ENCODE data around the gene TOMM20L. TPM values are rescaled to one million over a fixed set of nuclear protein-coding genes. Genes with fewer than 3 reads are reported as not detected.

Gene TOMM20L
- total and polyA plus RNA-seq, 2 of the 13 experiments (the other 11 are each of a cell fraction or from before 2014, with no cell fraction given): 0.46 TPM; not detected in 1

- TF ChIP-seq MTA3 (CRISPR knock-in tag; IDR thresholded peaks at IDR 0.05): no peak
- peak; percentile 53 for TF ChIP-seq TFDP1 (CRISPR knock-in tag; IDR thresholded peaks at IDR 0.05; ENCODE audit: borderline replicate concordance)
- TF ChIP-seq, protein P1, sequence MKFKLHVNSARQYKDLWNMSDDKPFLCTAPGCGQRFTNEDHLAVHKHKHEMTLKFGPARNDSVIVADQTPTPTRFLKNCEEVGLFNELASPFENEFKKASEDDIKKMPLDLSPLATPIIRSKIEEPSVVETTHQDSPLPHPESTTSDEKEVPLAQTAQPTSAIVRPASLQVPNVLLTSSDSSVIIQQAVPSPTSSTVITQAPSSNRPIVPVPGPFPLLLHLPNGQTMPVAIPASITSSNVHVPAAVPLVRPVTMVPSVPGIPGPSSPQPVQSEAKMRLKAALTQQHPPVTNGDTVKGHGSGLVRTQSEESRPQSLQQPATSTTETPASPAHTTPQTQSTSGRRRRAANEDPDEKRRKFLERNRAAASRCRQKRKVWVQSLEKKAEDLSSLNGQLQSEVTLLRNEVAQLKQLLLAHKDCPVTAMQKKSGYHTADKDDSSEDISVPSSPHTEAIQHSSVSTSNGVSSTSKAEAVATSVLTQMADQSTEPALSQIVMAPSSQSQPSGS (CRISPR knock-in tag; IDR thresholded peaks at IDR 0.05): no peak
- no peak for TF ChIP-seq ZNF800 (CRISPR knock-in tag; IDR thresholded peaks at IDR 0.05)
- no peak for TF ChIP-seq SUZ12 (IDR thresholded peaks at IDR 0.05; ENCODE audit: low read depth, low read length)
- TF ChIP-seq, protein P2, sequence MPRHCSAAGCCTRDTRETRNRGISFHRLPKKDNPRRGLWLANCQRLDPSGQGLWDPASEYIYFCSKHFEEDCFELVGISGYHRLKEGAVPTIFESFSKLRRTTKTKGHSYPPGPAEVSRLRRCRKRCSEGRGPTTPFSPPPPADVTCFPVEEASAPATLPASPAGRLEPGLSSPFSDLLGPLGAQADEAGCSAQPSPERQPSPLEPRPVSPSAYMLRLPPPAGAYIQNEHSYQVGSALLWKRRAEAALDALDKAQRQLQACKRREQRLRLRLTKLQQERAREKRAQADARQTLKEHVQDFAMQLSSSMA (CRISPR knock-in tag; IDR thresholded peaks at IDR 0.05): peak; percentile 26; the same call in 1 of the 2 replicates
- no peak for TF ChIP-seq CEBPG (CRISPR knock-in tag; IDR thresholded peaks at IDR 0.05)
- no peak for TF ChIP-seq ZBTB3 (CRISPR knock-in tag; IDR thresholded peaks at IDR 0.05; ENCODE audit: borderline replicate concordance, low read depth)
- peak; percentile 97 for TF ChIP-seq ZNF740 (CRISPR knock-in tag; IDR thresholded peaks at IDR 0.05)
- peak; percentile 88; the same call in 1 of the 2 replicates for TF ChIP-seq ZNF274 (CRISPR knock-in tag; IDR thresholded peaks at IDR 0.05)
- no peak for TF ChIP-seq TEAD3 (CRISPR knock-in tag; optimal IDR thresholded peaks at IDR 0.05; ENCODE audit: borderline replicate concordance)
- TF ChIP-seq HOXA3 (CRISPR knock-in tag; IDR thresholded peaks at IDR 0.05): no peak; the same call in 1 of the 2 replicates
- peak; percentile 64 for TF ChIP-seq UBTF (CRISPR knock-in tag; IDR thresholded peaks at IDR 0.05)
- TF ChIP-seq HNRNPUL1 (IDR thresholded peaks at IDR 0.05; ENCODE audit: low read depth, low read length): no peak
- TF ChIP-seq ZNF687 (CRISPR knock-in tag; IDR thresholded peaks at IDR 0.05): peak; percentile 97
- no peak for TF ChIP-seq SMYD3 (CRISPR knock-in tag; IDR thresholded peaks at IDR 0.05)
Measured at GRCh38 chr14:58426670-58427280, 31.0 kb downstream of the TOMM20L start (continued).

Measured in HepG2 (cell line).